Activated T-helper 1 cell treated with anti-CD3 and anti-CD28 coated beads, Interleukin-2, amount 50 U/mL, for 16 hours (primary cell): ENCODE results near the gene GNAI2.

Experiments used
- DNase-seq, 2 donors: peaks; one replicate each; pipeline ENCODE4 v3.0.0-alpha.2; 2020; ENCODE audit warnings: low read depth in 1 of 2, low spot score in 1 of 2

The GNAI2 gene

DNA sequence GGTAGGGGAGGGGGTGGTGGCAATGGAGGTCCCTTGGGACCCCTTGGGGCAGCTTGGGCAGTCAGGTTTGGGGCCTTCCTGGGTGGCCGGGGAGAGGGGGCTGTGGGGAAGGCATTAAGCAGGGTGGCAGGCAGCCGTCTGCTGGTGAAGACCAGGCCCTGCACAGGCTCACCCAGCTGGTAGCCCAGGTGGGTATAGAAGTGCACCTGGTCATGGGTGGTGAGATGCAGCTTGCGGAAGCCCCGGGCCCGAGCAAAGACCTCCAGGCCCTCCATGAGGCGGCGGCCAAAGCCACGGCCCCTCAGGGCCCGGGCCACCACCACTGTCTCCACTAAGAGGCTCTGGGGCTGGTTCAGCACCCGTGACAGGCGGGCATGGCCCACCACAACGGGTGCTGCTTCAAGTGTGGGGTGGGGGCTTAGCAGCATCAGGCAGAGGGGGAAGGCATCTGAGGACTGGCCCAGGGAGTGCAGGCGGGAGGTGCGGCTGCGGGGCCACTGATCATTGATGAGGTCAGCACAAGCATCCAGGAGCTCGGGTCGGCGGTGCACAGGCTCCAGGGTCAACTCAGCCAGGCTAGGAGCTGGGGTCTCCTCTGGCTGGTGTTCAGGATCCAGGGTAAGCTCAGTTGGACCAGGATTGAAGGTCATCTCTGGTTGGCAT, 60.8 kb downstream of the GNAI2 start:
- no peak for DNase-seq

DNA sequence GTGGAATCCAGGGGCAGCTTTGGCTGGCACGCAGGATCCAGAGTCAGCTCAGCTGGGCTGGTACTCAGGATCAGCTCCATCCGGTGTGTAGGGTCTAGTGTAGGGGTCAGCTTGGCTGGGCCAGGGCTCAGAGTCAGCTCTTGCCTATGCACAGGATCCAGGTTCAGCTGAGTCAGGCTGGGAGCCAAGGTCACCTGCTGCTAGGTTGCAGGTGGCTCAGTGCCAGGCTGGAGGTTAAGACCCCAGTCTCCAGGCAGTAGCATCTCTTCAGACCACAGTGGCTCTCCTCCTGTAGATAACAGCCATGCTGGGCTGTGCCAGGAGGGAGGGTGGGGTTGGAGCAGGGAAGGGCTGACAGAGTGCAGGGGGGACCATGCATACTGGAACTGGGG, 61.4 kb downstream of the GNAI2 start:
- no peak for DNase-seq

DNA sequence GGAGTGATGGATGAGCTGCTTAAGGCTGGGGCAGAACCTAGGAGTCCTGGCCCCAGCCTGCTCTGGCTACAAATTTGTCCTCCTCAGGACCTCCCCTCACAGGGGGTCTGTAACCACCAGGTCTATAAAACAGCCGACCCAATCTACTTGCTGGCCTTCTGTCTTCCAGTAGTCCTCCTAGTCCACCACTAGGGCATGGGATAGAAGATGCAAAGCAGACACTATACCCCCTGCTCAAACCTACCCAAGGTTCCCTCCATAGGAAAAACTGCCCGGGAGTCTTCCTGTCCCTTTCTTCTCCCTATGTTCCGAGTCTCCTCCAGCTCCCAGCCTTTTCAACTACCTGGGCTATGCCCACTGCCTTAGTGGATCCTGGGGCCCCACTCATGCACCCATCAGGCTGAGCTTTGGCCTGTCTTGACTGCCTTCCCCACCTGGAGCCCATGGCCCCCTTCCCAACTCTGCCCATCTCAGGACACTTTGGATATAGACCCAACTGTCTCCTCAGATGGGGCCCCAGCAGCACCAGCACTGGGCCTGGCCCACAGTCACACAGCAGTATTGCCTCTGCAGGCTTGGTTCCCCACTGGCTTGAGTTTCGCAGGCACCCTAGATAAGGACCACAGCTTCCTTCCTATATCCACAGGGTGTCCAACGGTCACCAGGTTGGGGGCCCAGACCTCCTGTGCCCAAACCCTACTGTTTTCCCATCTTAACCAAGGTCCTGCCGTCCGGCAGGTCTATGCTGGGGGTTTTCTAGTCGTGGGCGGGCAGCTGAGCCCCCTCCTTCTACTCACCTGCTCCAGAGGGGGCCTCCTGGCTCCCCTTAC, 62.1 kb downstream of the GNAI2 start:
- no peak for DNase-seq

DNA sequence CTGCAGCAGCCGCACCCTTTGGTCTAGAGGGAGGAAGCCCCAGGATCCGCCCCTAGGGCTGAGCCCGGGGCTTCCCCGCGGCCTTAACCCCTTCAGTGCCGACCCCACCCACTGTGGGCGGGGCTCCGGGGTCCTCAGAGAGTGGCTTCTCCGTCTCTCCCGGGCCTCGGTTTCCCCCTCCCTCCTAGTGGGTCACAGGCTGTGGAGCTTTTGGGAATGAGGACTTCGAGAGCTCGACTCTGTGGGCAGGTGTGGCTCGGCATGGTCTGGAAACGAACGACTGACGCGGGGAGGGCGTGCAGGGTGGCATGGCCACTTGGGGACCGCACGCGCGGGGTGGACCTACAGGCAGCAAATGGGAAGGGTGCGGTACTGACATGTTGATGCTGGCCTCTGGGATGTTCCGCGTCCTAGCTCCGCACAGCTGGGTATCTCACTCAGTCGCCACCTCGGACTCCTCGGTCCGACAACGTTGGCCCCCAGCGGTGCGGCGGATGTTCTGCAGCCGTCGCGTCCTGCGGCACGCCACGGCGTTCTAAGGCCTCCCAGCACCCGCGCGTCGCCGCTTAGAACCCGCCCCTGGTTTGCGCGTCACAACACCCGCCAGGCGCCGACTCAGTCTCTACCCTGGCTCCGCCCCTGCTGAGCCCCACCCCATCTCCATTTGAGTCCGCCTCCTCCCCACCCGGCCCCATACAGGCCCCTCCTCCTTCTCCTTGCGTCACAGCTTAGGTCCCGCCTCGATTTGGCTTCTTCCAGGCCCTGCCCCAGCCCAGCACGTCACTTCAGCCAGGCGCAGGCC, 63.0 kb downstream of the GNAI2 start, which contains the start of the genes HYAL3 and NAA80:
TSS of gene HYAL3 (minus strand) at position 570 of the 802 bp plus-strand sequence. CDS start 3,803 bp downstream, outside the sequence.
TSS of gene NAA80 (minus strand) at position 570 of the 802 bp plus-strand sequence. CDS start 1,942 bp downstream, outside the sequence.
- peak; percentile 97 to 98 for DNase-seq

DNA sequence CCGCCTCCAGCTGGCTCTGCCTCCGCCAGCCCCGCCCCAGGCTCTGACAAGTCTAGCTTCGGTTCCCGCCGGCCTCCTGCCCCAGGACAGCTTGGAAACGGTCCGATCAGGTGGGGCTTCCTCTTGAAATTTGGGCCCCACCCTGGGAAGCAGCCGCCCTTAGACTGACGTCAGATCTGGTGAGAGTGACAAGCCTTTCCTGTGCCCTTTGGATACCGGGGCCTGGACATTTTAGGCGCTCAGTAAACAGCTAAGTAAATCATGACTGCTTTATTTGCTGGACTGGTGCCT, 63.6 kb downstream of the GNAI2 start:
- no peak for DNase-seq

DNA sequence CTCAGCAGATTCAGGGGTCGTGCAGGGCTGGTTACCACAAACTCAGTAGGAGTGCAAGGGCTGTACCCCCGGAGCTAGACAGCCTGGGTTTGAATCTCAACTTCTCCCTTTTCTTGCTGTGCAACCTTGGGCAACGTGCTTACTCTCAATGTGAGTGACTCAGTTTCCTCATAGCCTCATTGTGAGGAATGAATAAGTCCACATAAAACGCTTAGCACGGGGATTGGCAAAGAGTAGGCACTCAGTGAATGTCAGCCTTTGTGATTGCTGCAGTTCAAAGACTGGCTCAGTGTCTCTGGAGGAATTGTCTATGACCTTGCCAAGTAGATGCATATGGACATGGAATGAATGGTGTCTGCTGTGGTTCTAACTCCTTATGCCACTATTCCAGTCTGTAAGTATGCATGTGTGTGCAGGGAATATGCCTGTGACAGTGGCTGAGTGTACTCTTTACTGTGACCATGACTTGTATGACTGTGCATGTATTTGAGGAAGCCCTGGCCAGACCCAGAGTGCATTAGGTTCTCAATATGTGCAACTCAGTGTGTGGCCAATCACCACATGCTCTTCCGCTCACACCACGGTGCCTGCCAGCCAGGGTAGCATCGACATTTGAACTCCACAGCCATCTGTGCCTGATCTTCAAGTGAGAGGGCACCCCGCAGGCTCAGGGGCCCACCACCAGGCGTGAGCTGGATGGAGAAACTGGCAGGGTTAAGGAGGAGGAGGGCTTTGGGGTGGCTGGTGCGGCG, 64.1 kb downstream of the GNAI2 start:
- no peak for DNase-seq

DNA sequence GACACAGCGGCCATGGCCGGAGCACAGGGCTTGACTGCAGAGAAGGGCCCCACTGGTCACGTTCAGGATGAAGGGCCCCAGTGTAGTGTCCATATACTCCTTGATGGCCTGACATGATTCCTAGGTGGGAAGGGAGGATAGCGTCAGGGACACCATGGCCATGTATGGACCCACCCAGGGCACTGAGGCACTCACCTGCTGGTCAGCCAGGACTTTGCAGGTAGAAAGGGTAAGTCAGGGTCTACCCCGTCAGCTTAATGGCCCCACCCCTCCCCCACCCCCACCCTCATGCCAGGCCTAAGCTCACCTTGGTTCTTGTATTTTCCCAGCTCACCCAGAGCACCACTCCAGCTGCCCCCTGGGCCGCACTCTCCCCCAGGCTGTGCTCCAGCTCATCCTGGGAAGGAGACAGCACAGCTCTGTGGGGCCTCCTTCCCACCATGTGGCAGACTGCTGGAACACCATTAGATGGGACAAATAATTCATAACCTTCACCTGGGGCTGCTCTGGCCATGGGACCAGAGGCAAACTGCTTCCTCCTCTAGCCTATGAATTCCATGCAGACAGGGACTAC, 64.8 kb downstream of the GNAI2 start:
- no peak for DNase-seq

DNA sequence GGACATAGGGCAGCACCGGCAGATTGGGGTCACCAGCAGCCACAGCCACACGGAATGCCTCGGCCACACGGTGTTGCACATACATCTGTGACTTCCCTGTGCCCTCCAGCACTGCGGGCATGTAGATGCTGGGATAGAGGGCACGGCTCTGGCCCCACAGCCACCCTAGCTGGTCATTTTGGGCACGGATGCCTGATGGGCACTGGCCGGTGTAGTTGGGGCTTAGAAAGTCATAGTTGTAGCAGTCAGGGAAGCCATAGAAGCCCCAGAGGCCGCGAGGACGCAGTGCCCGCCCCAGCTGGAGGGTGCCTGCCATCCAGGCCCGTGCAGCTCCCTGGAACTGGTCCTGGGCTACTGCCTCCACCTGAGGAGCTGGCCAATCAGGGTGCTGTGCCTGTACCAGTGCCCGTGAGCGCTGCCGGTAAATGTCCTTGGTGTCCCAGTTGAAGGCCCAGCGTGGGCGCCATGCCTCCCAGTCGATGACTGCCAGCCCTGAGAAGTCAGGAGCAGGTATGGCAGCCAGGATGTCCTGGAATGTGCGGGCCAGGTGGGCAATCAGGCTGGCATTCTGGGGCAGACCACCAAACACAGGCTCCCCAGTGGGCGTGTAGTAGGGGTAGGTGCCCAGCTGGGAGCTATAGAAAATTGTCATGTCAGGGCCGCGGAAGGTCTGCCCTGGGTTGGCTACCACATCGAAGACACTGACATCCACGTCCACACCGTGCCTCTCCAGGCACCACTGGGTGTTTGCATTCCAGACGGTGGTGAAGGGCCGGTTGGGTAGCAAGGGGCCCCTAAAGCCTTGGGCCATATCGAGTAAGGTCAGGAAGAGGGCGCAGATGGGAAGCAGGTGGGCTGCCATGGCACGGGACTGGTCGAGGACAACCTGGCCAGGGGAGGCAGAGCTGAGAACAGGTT, 66.3 kb downstream of the GNAI2 start:
- DNase-seq: no peak

DNA sequence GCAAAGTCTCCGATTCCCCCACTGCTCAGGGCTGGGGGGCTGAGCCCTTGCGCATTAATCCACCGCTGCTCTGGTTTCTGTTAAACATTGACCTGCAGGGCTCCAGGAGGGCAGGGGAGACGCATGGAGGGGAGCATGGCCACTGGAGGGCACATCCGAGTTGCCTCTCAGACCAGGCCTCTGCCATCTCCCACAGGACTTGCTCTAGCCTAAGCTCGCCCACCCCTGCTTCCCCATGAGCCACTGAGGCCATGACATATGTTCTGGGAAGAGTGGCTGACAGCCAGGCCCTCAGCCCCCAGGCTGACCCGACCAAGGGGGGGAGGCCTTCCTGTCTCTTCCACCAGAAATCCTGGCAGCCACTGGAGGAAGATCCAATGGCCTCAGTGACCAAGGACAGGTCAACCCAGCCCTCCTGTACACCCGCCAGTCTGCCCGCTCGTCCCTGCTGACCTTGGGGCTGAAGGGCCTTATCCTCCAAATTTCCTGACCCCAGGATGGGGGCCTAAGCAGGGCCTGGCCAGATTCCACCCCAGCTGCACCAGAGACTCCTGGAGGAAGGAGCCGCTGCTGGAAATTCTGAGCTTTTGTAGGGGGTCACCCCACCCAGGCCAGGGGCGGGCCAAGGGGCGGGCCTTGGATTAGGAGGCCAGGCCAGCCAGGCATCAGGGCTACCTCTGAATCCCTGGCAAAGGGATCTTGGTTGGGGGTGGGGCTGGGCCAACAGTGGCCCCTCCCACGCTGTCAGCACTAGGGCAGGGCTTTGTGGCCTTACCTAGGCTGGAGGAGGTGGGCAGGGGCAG, 67.2 kb downstream of the GNAI2 start, which contains the start of gene HYAL1:
TSS of gene HYAL1 (minus strand) at position 562 of the 803 bp plus-strand sequence. CDS start 618 bp downstream, outside the sequence.
- no peak for DNase-seq

DNA sequence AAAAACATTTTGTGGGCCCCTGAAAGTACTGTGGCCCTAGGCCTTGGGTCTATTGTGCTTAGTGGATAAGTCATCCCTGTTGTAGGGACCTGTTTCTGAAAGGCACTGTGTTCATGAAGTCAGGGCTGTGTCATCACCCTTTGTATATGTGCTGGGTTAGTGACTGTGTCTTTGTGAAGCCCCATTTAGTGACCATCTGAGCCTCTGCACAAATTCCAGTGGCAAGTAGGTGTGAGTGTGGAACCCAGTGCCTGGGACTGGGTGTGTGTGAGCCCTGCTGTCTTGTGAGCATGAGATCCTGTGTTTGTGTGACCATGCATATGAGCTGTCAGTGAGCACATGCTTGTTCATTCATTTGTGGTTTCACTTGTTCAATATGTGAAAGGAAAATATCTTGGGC, 68.6 kb downstream of the GNAI2 start:
- DNase-seq: no peak
